ENCODE results near the gene SLC5A12.

Gene SLC5A12

GRCh38 chr11:26753723-26754504 is 32.1 kb upstream of the SLC5A12 start:
- DNase-seq (ENCODE audit: low read depth): peak; percentile 59
- H3K4me3 ChIP-seq (ENCODE audit: low read depth, low read length): no peak overlapping the region
- TF ChIP-seq CTCF (IDR thresholded peaks at IDR 0.05; ENCODE audit: low read depth, low read length): peak; percentile 60
- no peak for TF ChIP-seq POLR2A (IDR thresholded peaks at IDR 0.05; ENCODE audit: extremely low read depth, insufficient read length)
- no peak for TF ChIP-seq MAX (IDR thresholded peaks at IDR 0.05; ENCODE audit: low read depth, low read length)

GRCh38 chr11:26749927-26750326 is 28.1 kb upstream of the SLC5A12 start:
- TF ChIP-seq CTCF (IDR thresholded peaks at IDR 0.05; ENCODE audit: low read depth, low read length) (no peak), MYC (IDR thresholded peaks at IDR 0.05; ENCODE audit: low read depth, low read length) (no peak), MAX (IDR thresholded peaks at IDR 0.05; ENCODE audit: low read depth, low read length) (no peak), POLR2A (IDR thresholded peaks at IDR 0.05; ENCODE audit: extremely low read depth, insufficient read length) (no peak)
- no peak overlapping the region for H3K4me3 ChIP-seq (ENCODE audit: low read depth, low read length)
- DNase-seq (ENCODE audit: low read depth): no peak

GRCh38 chr11:26743622-26744021 is 21.8 kb upstream of the SLC5A12 start:
- no peak for TF ChIP-seq MAX (IDR thresholded peaks at IDR 0.05; ENCODE audit: low read depth, low read length)
- no peak for TF ChIP-seq CTCF (IDR thresholded peaks at IDR 0.05; ENCODE audit: low read depth, low read length)
- TF ChIP-seq POLR2A (IDR thresholded peaks at IDR 0.05; ENCODE audit: extremely low read depth, insufficient read length): no peak
- TF ChIP-seq MYC (IDR thresholded peaks at IDR 0.05; ENCODE audit: low read depth, low read length): no peak
- no peak for DNase-seq (ENCODE audit: low read depth)

GRCh38 chr11:26742966-26743365 is 21.1 kb upstream of the SLC5A12 start:
- no peak for DNase-seq (ENCODE audit: low read depth)
- no peak overlapping the region for H3K4me3 ChIP-seq (ENCODE audit: low read depth, low read length)
- TF ChIP-seq MAX (IDR thresholded peaks at IDR 0.05; ENCODE audit: low read depth, low read length): no peak

More at GRCh38 chr11:26743622-26744021, 21.8 kb upstream of the SLC5A12 start:
- H3K4me3 ChIP-seq (ENCODE audit: low read depth, low read length): no peak overlapping the region

GRCh38 chr11:26741036-26741435 is 19.2 kb upstream of the SLC5A12 start:
- no peak for DNase-seq (ENCODE audit: low read depth)
- TF ChIP-seq POLR2A (IDR thresholded peaks at IDR 0.05; ENCODE audit: extremely low read depth, insufficient read length) (no peak), MAX (IDR thresholded peaks at IDR 0.05; ENCODE audit: low read depth, low read length) (no peak), MYC (IDR thresholded peaks at IDR 0.05; ENCODE audit: low read depth, low read length) (no peak), CTCF (IDR thresholded peaks at IDR 0.05; ENCODE audit: low read depth, low read length) (no peak)
- no peak overlapping the region for H3K4me3 ChIP-seq (ENCODE audit: low read depth, low read length)

- TF ChIP-seq CTCF (IDR thresholded peaks at IDR 0.05; ENCODE audit: low read depth, low read length) (no peak), MYC (IDR thresholded peaks at IDR 0.05; ENCODE audit: low read depth, low read length) (no peak), POLR2A (IDR thresholded peaks at IDR 0.05; ENCODE audit: extremely low read depth, insufficient read length) (no peak), MAX (IDR thresholded peaks at IDR 0.05; ENCODE audit: low read depth, low read length) (no peak)
- DNase-seq (ENCODE audit: low read depth): no peak
- no peak overlapping the region for H3K4me3 ChIP-seq (ENCODE audit: low read depth, low read length)
These were observed 17.7 kb upstream of the SLC5A12 start for GRCh38 chr11:26739366-26740073.

All from NB4 (cell line).